Measurements from ENCODE around the gene KCNH8.
"Not testable (repeated sequence)": the region's sequence is repeated elsewhere in the genome, so short reads cannot be mapped to it uniquely, and the experiment has no call there.

Gene KCNH8

GRCh38 chr3:19232566-19232965 is 84.3 kb downstream of the KCNH8 start:
- FAIRE-seq (no peak), DNase-seq (ENCODE audit: insufficient read length, low spot score) (no peak)
- TF ChIP-seq POLR2AphosphoS5 (IDR thresholded peaks at IDR 0.05; ENCODE audit: low read depth, low read length) (no peak), POLR2A (IDR thresholded peaks at IDR 0.05; ENCODE audit: low read depth, low read length) (no peak), SPI1 (IDR thresholded peaks at IDR 0.05; ENCODE audit: low read depth, low read length) (no peak), TAF1 (IDR thresholded peaks at IDR 0.05; ENCODE audit: low read depth, low read length) (no peak), POU2F2 (IDR thresholded peaks at IDR 0.05; ENCODE audit: low read depth, low read length) (no peak), PAX5 (IDR thresholded peaks at IDR 0.05; ENCODE audit: insufficient read depth, low read length, severe bottlenecking) (no peak)

- DNase-seq (ENCODE audit: insufficient read length, low spot score); FAIRE-seq: not testable (repeated sequence)
Observed at GRCh38 chr3:19233882-19234784, 85.8 kb downstream of the KCNH8 start.

- no peak for DNase-seq (ENCODE audit: insufficient read length, low spot score)
- TF ChIP-seq PAX5 (IDR thresholded peaks at IDR 0.05; ENCODE audit: insufficient read depth, low read length, severe bottlenecking) (no peak), TAF1 (IDR thresholded peaks at IDR 0.05; ENCODE audit: low read depth, low read length) (no peak), POLR2AphosphoS5 (IDR thresholded peaks at IDR 0.05; ENCODE audit: low read depth, low read length) (no peak), SPI1 (IDR thresholded peaks at IDR 0.05; ENCODE audit: low read depth, low read length) (no peak), POU2F2 (IDR thresholded peaks at IDR 0.05; ENCODE audit: low read depth, low read length) (no peak), POLR2A (IDR thresholded peaks at IDR 0.05; ENCODE audit: low read depth, low read length) (no peak)
- FAIRE-seq: no peak
Observed at GRCh38 chr3:19248143-19248542, 99.8 kb downstream of the KCNH8 start.

- TF ChIP-seq POU2F2 (IDR thresholded peaks at IDR 0.05; ENCODE audit: low read depth, low read length) (no peak), SPI1 (IDR thresholded peaks at IDR 0.05; ENCODE audit: low read depth, low read length) (no peak), POLR2AphosphoS5 (IDR thresholded peaks at IDR 0.05; ENCODE audit: low read depth, low read length) (no peak), POLR2A (IDR thresholded peaks at IDR 0.05; ENCODE audit: low read depth, low read length) (no peak), PAX5 (IDR thresholded peaks at IDR 0.05; ENCODE audit: insufficient read depth, low read length, severe bottlenecking) (no peak), TAF1 (IDR thresholded peaks at IDR 0.05; ENCODE audit: low read depth, low read length) (no peak)
- no peak for DNase-seq (ENCODE audit: insufficient read length, low spot score)
- no peak for FAIRE-seq
Observed at GRCh38 chr3:19248767-19249166, 100.5 kb downstream of the KCNH8 start.

- DNase-seq (ENCODE audit: insufficient read length, low spot score) (no peak), FAIRE-seq (no peak)
- TF ChIP-seq PAX5 (IDR thresholded peaks at IDR 0.05; ENCODE audit: insufficient read depth, low read length, severe bottlenecking): no peak
- TF ChIP-seq POLR2A (IDR thresholded peaks at IDR 0.05; ENCODE audit: low read depth, low read length): no peak
- TF ChIP-seq POLR2AphosphoS5 (IDR thresholded peaks at IDR 0.05; ENCODE audit: low read depth, low read length): no peak
- no peak for TF ChIP-seq POU2F2 (IDR thresholded peaks at IDR 0.05; ENCODE audit: low read depth, low read length)
- no peak for TF ChIP-seq SPI1 (IDR thresholded peaks at IDR 0.05; ENCODE audit: low read depth, low read length)
- no peak for TF ChIP-seq TAF1 (IDR thresholded peaks at IDR 0.05; ENCODE audit: low read depth, low read length)
Observed at GRCh38 chr3:19250959-19251610, 102.8 kb downstream of the KCNH8 start.

GRCh38 chr3:19254189-19254588 is 105.9 kb downstream of the KCNH8 start:
- DNase-seq (ENCODE audit: insufficient read length, low spot score): no peak
- FAIRE-seq: no peak
- TF ChIP-seq TAF1 (IDR thresholded peaks at IDR 0.05; ENCODE audit: low read depth, low read length) (no peak), SPI1 (IDR thresholded peaks at IDR 0.05; ENCODE audit: low read depth, low read length) (0 out of 2 replicates have a peak, but pooled peaks have one; percentile 6)

GRCh38 chr3:19254784-19255338 is 106.6 kb downstream of the KCNH8 start:
- DNase-seq (ENCODE audit: insufficient read length, low spot score) (no peak), FAIRE-seq (no peak)

GRCh38 chr3:19256313-19256712 is 108.0 kb downstream of the KCNH8 start:
- DNase-seq (ENCODE audit: insufficient read length, low spot score) (no peak), FAIRE-seq (no peak)
- TF ChIP-seq TAF1 (IDR thresholded peaks at IDR 0.05; ENCODE audit: low read depth, low read length) (no peak), SPI1 (IDR thresholded peaks at IDR 0.05; ENCODE audit: low read depth, low read length) (no peak), PAX5 (IDR thresholded peaks at IDR 0.05; ENCODE audit: insufficient read depth, low read length, severe bottlenecking) (no peak), POU2F2 (IDR thresholded peaks at IDR 0.05; ENCODE audit: low read depth, low read length) (no peak), POLR2A (IDR thresholded peaks at IDR 0.05; ENCODE audit: low read depth, low read length) (no peak), POLR2AphosphoS5 (IDR thresholded peaks at IDR 0.05; ENCODE audit: low read depth, low read length) (no peak)

More at GRCh38 chr3:19254784-19255338, 106.6 kb downstream of the KCNH8 start:
- TF ChIP-seq SPI1 (IDR thresholded peaks at IDR 0.05; ENCODE audit: low read depth, low read length) (no peak), POLR2AphosphoS5 (IDR thresholded peaks at IDR 0.05; ENCODE audit: low read depth, low read length) (no peak), POLR2A (IDR thresholded peaks at IDR 0.05; ENCODE audit: low read depth, low read length) (no peak), POU2F2 (IDR thresholded peaks at IDR 0.05; ENCODE audit: low read depth, low read length) (no peak), PAX5 (IDR thresholded peaks at IDR 0.05; ENCODE audit: insufficient read depth, low read length, severe bottlenecking) (no peak), TAF1 (IDR thresholded peaks at IDR 0.05; ENCODE audit: low read depth, low read length) (no peak)

GRCh38 chr3:19263606-19264005 is 115.3 kb downstream of the KCNH8 start:
- TF ChIP-seq POU2F2 (IDR thresholded peaks at IDR 0.05; ENCODE audit: low read depth, low read length) (no peak), SPI1 (IDR thresholded peaks at IDR 0.05; ENCODE audit: low read depth, low read length) (no peak), TAF1 (IDR thresholded peaks at IDR 0.05; ENCODE audit: low read depth, low read length) (no peak), POLR2AphosphoS5 (IDR thresholded peaks at IDR 0.05; ENCODE audit: low read depth, low read length) (no peak), POLR2A (IDR thresholded peaks at IDR 0.05; ENCODE audit: low read depth, low read length) (no peak), PAX5 (IDR thresholded peaks at IDR 0.05; ENCODE audit: insufficient read depth, low read length, severe bottlenecking) (no peak)
- FAIRE-seq (no peak), DNase-seq (ENCODE audit: insufficient read length, low spot score) (no peak)
